K562 (cell line): Measurements from ENCODE around the gene DNER. TPM values are rescaled to one million over a fixed set of nuclear protein-coding genes. Genes with fewer than 3 reads are reported as not detected.

Experiments
- ATAC-seq: fragments of 200-7000 bp; cut with Tn5 transposase; 3 replicates; pipeline ENCODE4 v1.9.1; 2020; ENCODE audit warnings: moderate library complexity
- BruUV-seq: library from RNA; stranded (reverse); fragments of 400-500 nt; replicated peaks from 2 replicates; lab custom pipeline; 2021; lab: Mats Ljungman, UMichigan
- CTCF ChIA-PET: fragments of 300-600 bp; formaldehyde crosslinking; extraction: SDS; loops from one replicate; lab custom pipeline; 2021; ENCODE audit warnings: low intra/inter-chr PET ratio; lab: Yijun Ruan, JAX
- POLR2A ChIA-PET: fragments of 300-600, 350-650 bp; sonication (Branson Sonifier 250); formaldehyde crosslinking; extraction: SDS; loops from one replicate; lab custom pipeline; 2021; ENCODE audit warnings: antibody characterized with exemption, inconsistent platforms; lab: Yijun Ruan, JAX
- DNase-seq, 4 experiments: peaks; one replicate each; pipeline versions ENCODE4 v3.0.0 to v3.0.0-alpha.2; 2011 to 2018; ENCODE audit warnings: low spot score in 3 of 4, mixed read lengths in 3 of 4; ENCODE audit errors: extremely low read depth in 1 of 4
- FAIRE-seq: peaks from 2 replicates; lab custom pipeline; 2011; peaks lifted over from hg19 to GRCh38; lab: Jason Lieb, UNC
- H2AFZ ChIP-seq: 2 replicates; pipeline ENCODE4 v1.6.0; 2011; ENCODE audit warnings: low read depth, low read length, control low read depth, inconsistent platforms
- H3K27ac ChIP-seq: fragments of 200-600 bp; 3 replicates; pipeline ENCODE4 v1.8.0; 2011; ENCODE audit warnings: low read depth, mild to moderate bottlenecking, control low read depth, inconsistent platforms, low read length, moderate library complexity, mixed read lengths; ENCODE audit errors: extremely low read depth
- H3K27me3 ChIP-seq, 2 experiments: fragments of 300-600 bp in 1 of 2; 2 replicates in 1 of 2; 3 replicates in 1 of 2; pipeline versions ENCODE4 v1.6.0 to v1.8.0; 2011; ENCODE audit warnings: inconsistent platforms in 2 of 2, low read length in 2 of 2, mild to moderate bottlenecking in 1 of 2, mixed read lengths in 1 of 2, moderate library complexity in 1 of 2; ENCODE audit not compliant: control insufficient read depth in 2 of 2, insufficient read depth in 2 of 2
- H3K36me3 ChIP-seq: fragments of 300-600 bp; 3 replicates; pipeline ENCODE4 v1.8.0; 2011; ENCODE audit warnings: mild to moderate bottlenecking, low read length, inconsistent platforms; ENCODE audit not compliant: control insufficient read depth, insufficient read depth
- H3K4me1 ChIP-seq, 2 experiments: fragments of 200-600 bp in 1 of 2; replicated peaks in 1 of 2; 2 replicates in 1 of 2; 3 replicates in 1 of 2; pipeline versions ENCODE4 v1.5.1 to v1.8.0; 2011; ENCODE audit warnings: inconsistent platforms in 2 of 2, low read length in 2 of 2, mild to moderate bottlenecking in 1 of 2, mixed read lengths in 1 of 2, moderate library complexity in 1 of 2; ENCODE audit not compliant: control insufficient read depth in 2 of 2, insufficient read depth in 2 of 2
- H3K4me2 ChIP-seq: 2 replicates; pipeline ENCODE4 v1.6.1; 2011; ENCODE audit warnings: low read length, control low read depth, inconsistent platforms, mixed read lengths; ENCODE audit not compliant: insufficient read depth
- H3K4me3 ChIP-seq: fragments of 200-600 bp; sonication (generic), shearing (Covaris generic); 2 replicates; pipeline ENCODE4 v1.5.1; 2016; ENCODE audit warnings: control low read depth, inconsistent platforms
- H3K79me2 ChIP-seq: fragments of 200-600 bp; 3 replicates; pipeline ENCODE4 v1.8.0; 2011; ENCODE audit warnings: low read length, inconsistent platforms; ENCODE audit not compliant: control insufficient read depth, insufficient read depth
- H3K9ac ChIP-seq, 2 experiments: 2 replicates each; pipeline versions ENCODE4 v1.6.0 to v1.6.1; 2011; ENCODE audit warnings: low read depth in 2 of 2, low read length in 2 of 2, control low read depth in 1 of 2, inconsistent platforms in 1 of 2, mild to moderate bottlenecking in 1 of 2, mixed read lengths in 1 of 2; ENCODE audit not compliant: insufficient read depth in 1 of 2
- H3K9me1 ChIP-seq: one replicate; pipeline ENCODE4 v1.6.0; 2011; ENCODE audit warnings: inconsistent platforms, mild to moderate bottlenecking, low read length, moderate library complexity; ENCODE audit not compliant: control insufficient read depth, insufficient read depth
- H3K9me3 ChIP-seq: replicated peaks from 2 replicates; pipeline ENCODE4 v1.5.1; 2011; ENCODE audit warnings: low read depth, low read length, inconsistent platforms; ENCODE audit not compliant: control insufficient read depth, insufficient read depth
- H4K20me1 ChIP-seq: replicated peaks from 2 replicates; pipeline ENCODE4 v1.6.1; 2011; ENCODE audit warnings: low read length, inconsistent platforms, mixed read lengths; ENCODE audit not compliant: control insufficient read depth, insufficient read depth
- CEBPG ChIP-seq, 3 experiments: fragments of 200-800 bp in 1 of 3; sonication (Bioruptor generic) in 1 of 3; sonication (generic) in 1 of 3; formaldehyde crosslinking in 1 of 3; IDR thresholded peaks in 2 of 3; conservative IDR thresholded peaks in 1 of 3; 2 replicates each; pipeline versions ENCODE4 v1.6.1 to v1.8.0; 2016 to 2022; ENCODE audit warnings: missing compliant biosample characterization in 2 of 3, missing genetic modification characterization in 2 of 3, mild to moderate bottlenecking in 1 of 3, missing genetic modification reagents in 1 of 3
- GABPA ChIP-seq: fragments of 200-800 bp; sonication (Bioruptor generic); conservative IDR thresholded peaks from 2 replicates; pipeline ENCODE4 v1.6.1; 2016; ENCODE audit warnings: low read depth, missing genetic modification characterization, missing compliant biosample characterization
- HMBOX1 ChIP-seq: sonication (generic); IDR thresholded peaks from 2 replicates; pipeline ENCODE4 v1.6.1; 2016
- USF1 ChIP-seq: sonication (generic); formaldehyde crosslinking; IDR thresholded peaks from 2 replicates; pipeline ENCODE4 v1.9.0; 2022; ENCODE audit warnings: mild to moderate bottlenecking, missing genetic modification reagents
- USF2 ChIP-seq: sonication (generic); formaldehyde crosslinking; IDR thresholded peaks from 2 replicates; pipeline ENCODE4 v1.5.0; 2020; ENCODE audit warnings: missing genetic modification reagents
- WGBS: fragments of 100-300 bp; shearing (Covaris generic); methylation state at CpG from one replicate; pipeline ENCODE4 v1.1.6; 2016; ENCODE audit warnings: low coverage, mixed read lengths; ENCODE audit not compliant: insufficient coverage; ENCODE audit errors: missing lambda C conversion rate; 5-methylcytosine and 5-hydroxymethylcytosine counted together
- in situ Hi-C: fragments of 300-500 bp; cut with MboI; formaldehyde crosslinking; loops from 4 replicates; pipeline ENCODE4 v1.15.0; 2018; ENCODE audit warnings: inconsistent platforms, mixed read lengths
- intact Hi-C: fragments of 100-400 bp; cut with micrococcal nuclease; formaldehyde crosslinking; loops from 2 replicates; pipeline ENCODE4 v1.14.2; 2022
- polyA plus RNA-seq, 8 experiments: library from polyadenylated mRNA; depleted of rRNA in 4 of 8; stranded (reverse) in 5 of 8; unstranded in 3 of 8; fragments of >200 nt; fragmentation: Nextera tagmentation in 2 of 8; fragmentation: Illumina TruSeq in 1 of 8; extraction: Ambion mirVana in 2 of 8; extraction: Trizol in 1 of 8; gene quantifications; 2 replicates each; pipeline versions ENCODE4 v1.2.1 to v1.2.3, GENCODE V29; 2011 to 2014; ENCODE audit warnings: inconsistent platforms in 1 of 8, missing spikeins in 1 of 8
- total RNA-seq, 7 experiments: library from RNA; depleted of rRNA in 6 of 7; stranded (reverse); fragments of >200 nt in 6 of 7; fragmentation: Illumina TruSeq in 2 of 7; extraction: Trizol in 2 of 7; gene quantifications; 2 replicates each; pipeline versions ENCODE4 v1.2.1 to v1.2.3, GENCODE V29; 2011 to 2021; ENCODE audit warnings: low replicate concordance in 1 of 7
- TF ChIP-seq, protein P1 (sequence below): IDR thresholded peaks from 3 replicates; pipeline ENCODE4 v1.6.1; 2011; ENCODE audit warnings: borderline replicate concordance, mild to moderate bottlenecking; ENCODE audit not compliant: insufficient read length, insufficient read depth

The DNER gene
- total and polyA plus RNA-seq, 9 of the 15 experiments (the other 6 are each of a cell fraction or from before 2014, with no cell fraction given) = not detected

GRCh38 chr2:229691631-229692030, 22.7 kb downstream of the DNER start:
- 0% methylated on average over 2 of the region's 2 CpGs for WGBS
- no peaks in the 10 kb centered on the region for H3K4me1 ChIP-seq
- H3K27me3 ChIP-seq = no peaks in the 10 kb centered on the region
- DNase-seq = no peak
- no peak overlapping the region for H3K27ac ChIP-seq
- no peak for ATAC-seq
- H3K36me3 ChIP-seq = no peaks in the 10 kb centered on the region
- peak; percentile 46 for TF ChIP-seq USF2 (CRISPR knock-in tag)
- TF ChIP-seq GABPA (tag) = no peak
- no peak for TF ChIP-seq CEBPG (CRISPR knock-in tag; IDR thresholded peaks at IDR 0.05)
- TF ChIP-seq CEBPG (tag; conservative IDR thresholded peaks at IDR 0.05 in 1 of 2, IDR thresholded peaks at IDR 0.05 in 1 of 2) = no peak
- TF ChIP-seq USF1 (CRISPR knock-in tag) = peak; percentile 40; the same call in 1 of the 2 replicates
- no peak for TF ChIP-seq HMBOX1
- TF ChIP-seq, protein P1, sequence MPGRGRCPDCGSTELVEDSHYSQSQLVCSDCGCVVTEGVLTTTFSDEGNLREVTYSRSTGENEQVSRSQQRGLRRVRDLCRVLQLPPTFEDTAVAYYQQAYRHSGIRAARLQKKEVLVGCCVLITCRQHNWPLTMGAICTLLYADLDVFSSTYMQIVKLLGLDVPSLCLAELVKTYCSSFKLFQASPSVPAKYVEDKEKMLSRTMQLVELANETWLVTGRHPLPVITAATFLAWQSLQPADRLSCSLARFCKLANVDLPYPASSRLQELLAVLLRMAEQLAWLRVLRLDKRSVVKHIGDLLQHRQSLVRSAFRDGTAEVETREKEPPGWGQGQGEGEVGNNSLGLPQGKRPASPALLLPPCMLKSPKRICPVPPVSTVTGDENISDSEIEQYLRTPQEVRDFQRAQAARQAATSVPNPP = no peak
- FAIRE-seq = no peak
- POLR2A ChIA-PET = no interaction called here
- H3K4me3 ChIP-seq = no peak overlapping the region
- H3K9me3 ChIP-seq = no peaks in the 10 kb centered on the region
- no peaks in the 10 kb centered on the region for H4K20me1 ChIP-seq
- H3K4me2 ChIP-seq = no peak overlapping the region
- in situ Hi-C loops (no loop called here), intact Hi-C loops (no loop called here)
- CTCF ChIA-PET = no interaction called here
- BruUV-seq = no TSS peak
- no peaks in the 10 kb centered on the region for H3K79me2 ChIP-seq
- no peak overlapping the region for H3K9ac ChIP-seq
- no peaks in the 10 kb centered on the region for H3K9me1 ChIP-seq
- no peak overlapping the region for H2AFZ ChIP-seq
